Prostate gland (tissue), 2 donors: ENCODE measurements around the gene ADD2.

Experiments
- CTCF ChIP-seq, 4 experiments: fragments of 200-600 bp in 2 of 4; fragments of 450-650 bp in 2 of 4; sonication (generic) in 2 of 4; IDR thresholded peaks; 1 replicate in 3 of 4; 2 replicates in 1 of 4; pipeline ENCODE4 v1.5.1; 2016 to 2019; ENCODE audit warnings: antibody characterized with exemption in 4 of 4, mild to moderate bottlenecking in 2 of 4, moderate library complexity in 2 of 4
- POLR2A ChIP-seq: fragments of 450-650 bp; IDR thresholded peaks from one replicate; pipeline ENCODE4 v1.6.1; 2016; ENCODE audit warnings: antibody characterized with exemption, mild to moderate bottlenecking

GRCh38 chr2:70769450-70769849 is 1.4 kb upstream of the ADD2 start:
- TF ChIP-seq POLR2A (no peak), CTCF (IDR thresholded peaks at IDR 0.05) (no peak)
